Measurements from ENCODE around the gene TSPAN14. TPM values are rescaled to one million over a fixed set of nuclear protein-coding genes. Genes with fewer than 3 reads are reported as not detected.

Gene TSPAN14
- total and polyA plus RNA-seq, 2 of the 8 experiments (the other 6 are each of a cell fraction or from before 2014, with no cell fraction given): 47.4 to 57.8 TPM

- TF ChIP-seq USF2 (IDR thresholded peaks at IDR 0.05; ENCODE audit: low read length) (no peak), ATF3 (IDR thresholded peaks at IDR 0.05; ENCODE audit: insufficient read depth, low read depth, low read length) (no peak), NRF1 (IDR thresholded peaks at IDR 0.05; ENCODE audit: low read depth, low read length) (no peak), TCF12 (IDR thresholded peaks at IDR 0.05; ENCODE audit: low read depth, low read length) (no peak), POU5F1 (IDR thresholded peaks at IDR 0.05; ENCODE audit: low read depth, low read length) (no peak), FOSL1 (IDR thresholded peaks at IDR 0.05; ENCODE audit: insufficient read depth, low read depth, low read length) (no peak), TAF7 (optimal IDR thresholded peaks at IDR 0.05; ENCODE audit: borderline replicate concordance, low read depth, low read length) (no peak), EP300 (IDR thresholded peaks at IDR 0.05; ENCODE audit: borderline replicate concordance in 1 of 2, low read depth in 2 of 2, low read length in 2 of 2) (no peak), CREB1 (IDR thresholded peaks at IDR 0.05) (0 out of 2 replicates have a peak, but pooled peaks have one; percentile 19), TBP (IDR thresholded peaks at IDR 0.05; ENCODE audit: low read depth, low read length) (0 out of 2 replicates have a peak, but pooled peaks have one; percentile 9), TAF1 (IDR thresholded peaks at IDR 0.05; ENCODE audit: low read depth, low read length) (peak; percentile 48), NANOG (IDR thresholded peaks at IDR 0.05; ENCODE audit: insufficient read depth, low read depth, low read length, poor library complexity, severe bottlenecking) (peak; percentile 46), SRF (IDR thresholded peaks at IDR 0.05; ENCODE audit: low read depth, low read length) (no peak), CBX5 (IDR thresholded peaks at IDR 0.05; ENCODE audit: low read depth, low read length) (no peak), POLR2A (IDR thresholded peaks at IDR 0.05; ENCODE audit: control extremely low read depth in 1 of 2, low read depth in 2 of 2, low read length in 2 of 2) (peak in 1 of 2 experiments; percentile 75; a peak in 2 of 3 replicates), POLR2AphosphoS5 (IDR thresholded peaks at IDR 0.05; ENCODE audit: low read depth, low read length) (peak; percentile 73), RBBP5 (IDR thresholded peaks at IDR 0.05; ENCODE audit: borderline replicate concordance, low read depth, low read length) (0 out of 2 replicates have a peak, but pooled peaks have one; percentile 29), CHD2 (IDR thresholded peaks at IDR 0.05; ENCODE audit: low read length) (no peak), CTBP2 (IDR thresholded peaks at IDR 0.05; ENCODE audit: borderline replicate concordance, insufficient read depth, insufficient read length, low read length) (peak; percentile 30), ASH2L (IDR thresholded peaks at IDR 0.05; ENCODE audit: low read length) (peak; percentile 55), KDM5A (IDR thresholded peaks at IDR 0.05; ENCODE audit: low read length) (no peak), SP1 (IDR thresholded peaks at IDR 0.05; ENCODE audit: low read depth, low read length) (peak; percentile 79)
Measured at GRCh38 chr10:80464557-80465450, 10.7 kb downstream of the TSPAN14 start (continued).
